NCI-H2029 (cell line): ENCODE results near the gene SLC25A30.

Source experiments
- DNase-seq: peaks from one replicate; lab custom pipeline; 2025; lab: John Stamatoyannopoulos, UW

Gene SLC25A30

GRCh38 chr13:45417790-45418534, at the start of gene SLC25A30:
Gene SLC25A30, minus strand, starts transcription at chr13:45418373. Its CDS starts 6,948 bp downstream, at chr13:45411425.
- peak; percentile 71 for DNase-seq

DNA sequence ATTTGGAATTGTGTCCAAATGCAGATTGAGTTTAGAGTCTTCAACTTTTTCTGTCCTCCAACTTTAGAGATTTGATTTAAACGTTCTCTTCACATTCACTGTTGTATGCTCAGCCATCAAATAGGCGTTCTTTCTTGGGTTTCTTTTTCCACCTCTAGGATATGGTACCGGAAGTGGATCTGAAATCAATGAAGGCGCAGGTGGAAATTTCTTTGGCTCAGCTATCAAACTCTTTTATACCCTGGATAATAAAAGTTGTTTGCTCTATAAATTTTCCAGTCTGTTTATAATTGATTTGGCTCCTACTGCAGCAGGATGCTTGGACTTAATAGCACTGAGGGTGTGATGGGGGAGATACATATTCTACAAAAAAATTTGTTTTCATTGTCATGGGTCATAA, 48.2 kb upstream of the SLC25A30 start:
- no peak for DNase-seq

GRCh38 chr13:45464687-45465453, 46.7 kb upstream of the SLC25A30 start, which contains the start of gene COG3:
Gene COG3, plus strand, starts transcription at chr13:45464939. Its CDS starts 98 bp downstream, at chr13:45465037.
- DNase-seq = peak; percentile 92

DNA sequence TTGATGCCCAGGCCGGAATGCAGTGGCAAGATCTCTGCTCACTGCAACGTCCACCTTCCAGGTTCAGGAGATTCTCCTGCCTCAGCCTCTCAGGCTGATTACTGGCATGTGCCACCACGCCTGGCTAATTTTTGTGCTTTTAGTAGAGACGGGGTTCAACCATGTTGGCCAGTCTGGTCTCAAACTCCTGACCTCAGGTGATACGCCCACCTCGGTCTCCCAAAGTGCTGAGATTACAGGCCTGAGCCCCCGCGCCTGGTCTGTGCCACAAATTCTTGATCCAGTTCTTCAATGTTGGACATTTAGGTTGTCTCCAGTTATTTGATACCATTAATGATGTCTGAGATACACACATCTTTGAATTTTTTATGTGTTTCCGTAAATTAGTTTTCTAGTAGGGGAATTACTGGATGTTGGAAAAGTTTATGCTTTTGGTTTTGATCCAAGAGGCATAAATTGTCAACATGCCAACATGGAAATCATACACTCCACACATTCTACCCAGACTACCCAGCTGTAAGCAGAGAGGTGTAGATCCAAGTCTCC, 46.0 kb upstream of the SLC25A30 start:
- DNase-seq = no peak

GRCh38 chr13:45456196-45456972, 38.2 kb upstream of the SLC25A30 start:
- DNase-seq = no peak

GRCh38 chr13:45454204-45454603, 36.0 kb upstream of the SLC25A30 start:
- DNase-seq = no peak

- no peak for DNase-seq
These were observed 33.1 kb upstream of the SLC25A30 start for GRCh38 chr13:45451282-45451681.

- DNase-seq = no peak
These were observed 30.9 kb upstream of the SLC25A30 start for GRCh38 chr13:45448965-45449559.

- no peak for DNase-seq
These were observed 29.0 kb upstream of the SLC25A30 start for GRCh38 chr13:45447050-45447661.

DNA sequence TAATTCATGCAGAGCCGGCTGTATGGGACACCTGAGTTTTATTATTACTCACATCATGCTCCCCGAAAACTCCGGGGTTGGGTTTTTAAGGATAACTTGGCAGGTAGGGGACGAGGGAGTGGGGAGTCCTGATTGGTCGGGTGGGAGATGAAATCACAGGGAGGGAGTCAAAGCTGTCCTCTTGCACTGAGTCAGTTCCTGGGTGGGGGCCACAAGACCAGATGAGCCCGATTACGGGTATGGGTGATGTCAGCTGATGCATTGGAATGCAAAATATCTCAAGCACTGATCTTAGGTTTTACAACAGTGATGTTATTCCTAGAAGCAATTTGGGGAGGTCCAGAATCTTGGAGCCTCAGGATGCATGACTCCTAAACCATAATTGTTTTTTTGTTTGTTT, 28.0 kb upstream of the SLC25A30 start:
- DNase-seq = no peak

DNA sequence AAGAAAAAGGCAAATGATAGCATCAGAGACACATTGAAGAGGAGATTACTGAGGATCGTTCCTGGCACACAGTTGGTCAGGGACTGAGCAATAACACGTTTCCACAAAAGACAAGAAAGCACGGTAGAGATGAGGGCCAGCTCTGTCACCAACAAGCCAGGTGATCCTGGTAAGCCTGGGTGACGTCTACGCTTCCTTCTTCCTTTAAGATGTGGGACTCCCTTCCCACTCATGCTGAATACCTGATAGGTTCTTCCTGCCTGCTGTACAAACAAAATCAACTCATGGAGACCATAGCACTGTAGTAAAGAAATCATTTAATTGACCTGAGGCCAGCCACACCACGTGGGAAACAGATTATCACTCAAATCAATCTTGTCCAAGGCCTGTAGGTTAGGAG, 26.9 kb upstream of the SLC25A30 start:
- no peak for DNase-seq

- DNase-seq = no peak
These were observed 23.5 kb upstream of the SLC25A30 start for GRCh38 chr13:45441633-45442032.

DNA sequence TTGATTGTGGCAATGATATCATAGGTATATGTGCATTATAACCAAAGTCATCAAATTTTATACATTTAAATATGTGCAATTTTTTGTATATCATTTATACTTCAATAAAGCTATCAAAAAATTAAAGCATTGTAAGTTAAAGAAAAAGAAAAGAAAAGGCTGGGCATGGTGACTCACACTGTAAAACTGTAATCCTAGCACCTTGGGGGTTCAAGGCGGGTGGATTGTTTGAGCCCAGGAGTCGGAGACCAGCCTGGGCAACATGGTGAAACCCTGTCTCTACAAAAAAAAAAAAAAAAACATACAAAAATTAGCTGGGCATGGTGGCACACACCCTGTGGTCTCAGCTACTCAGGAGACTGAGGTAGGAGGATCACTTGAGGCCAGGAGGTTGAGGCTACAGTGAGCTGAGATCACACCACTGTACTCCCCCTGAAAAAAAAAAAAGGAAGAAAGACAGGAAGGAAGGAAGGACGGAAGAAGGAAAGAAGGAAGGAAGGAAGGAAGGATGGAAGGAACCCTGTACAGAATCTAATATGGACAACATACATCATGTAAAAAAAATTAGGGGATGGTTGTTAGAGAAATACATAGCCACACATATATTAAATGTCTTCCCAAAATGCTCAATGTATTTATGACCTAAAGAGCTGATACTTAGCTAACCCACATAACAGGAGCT, 21.7 kb upstream of the SLC25A30 start:
- no peak for DNase-seq

DNA sequence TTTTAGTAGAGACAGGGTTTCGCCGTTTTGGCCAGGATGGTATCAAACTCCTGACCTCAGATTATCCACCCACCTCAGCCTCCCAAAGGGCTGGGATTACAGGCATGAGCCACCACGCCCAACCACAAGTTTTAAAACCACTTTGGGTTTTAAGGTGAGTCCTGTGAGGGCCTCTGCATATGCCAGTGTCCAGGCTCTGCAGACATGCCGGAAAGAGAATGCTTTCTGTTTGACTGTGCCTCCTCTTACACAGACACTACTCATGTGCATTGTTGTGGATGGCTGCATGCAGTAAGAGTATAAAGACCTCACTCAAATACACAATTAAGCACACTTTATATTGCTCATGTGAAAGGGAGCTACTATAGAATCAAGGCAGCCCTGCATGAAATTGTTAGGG, 20.8 kb upstream of the SLC25A30 start:
- no peak for DNase-seq

- no peak for DNase-seq
These were observed 19.8 kb upstream of the SLC25A30 start for GRCh38 chr13:45437947-45438346.

- DNase-seq = no peak
These were observed 18.8 kb upstream of the SLC25A30 start for GRCh38 chr13:45436953-45437352.

- DNase-seq = no peak
These were observed 18.2 kb upstream of the SLC25A30 start for GRCh38 chr13:45436332-45436731.

DNA sequence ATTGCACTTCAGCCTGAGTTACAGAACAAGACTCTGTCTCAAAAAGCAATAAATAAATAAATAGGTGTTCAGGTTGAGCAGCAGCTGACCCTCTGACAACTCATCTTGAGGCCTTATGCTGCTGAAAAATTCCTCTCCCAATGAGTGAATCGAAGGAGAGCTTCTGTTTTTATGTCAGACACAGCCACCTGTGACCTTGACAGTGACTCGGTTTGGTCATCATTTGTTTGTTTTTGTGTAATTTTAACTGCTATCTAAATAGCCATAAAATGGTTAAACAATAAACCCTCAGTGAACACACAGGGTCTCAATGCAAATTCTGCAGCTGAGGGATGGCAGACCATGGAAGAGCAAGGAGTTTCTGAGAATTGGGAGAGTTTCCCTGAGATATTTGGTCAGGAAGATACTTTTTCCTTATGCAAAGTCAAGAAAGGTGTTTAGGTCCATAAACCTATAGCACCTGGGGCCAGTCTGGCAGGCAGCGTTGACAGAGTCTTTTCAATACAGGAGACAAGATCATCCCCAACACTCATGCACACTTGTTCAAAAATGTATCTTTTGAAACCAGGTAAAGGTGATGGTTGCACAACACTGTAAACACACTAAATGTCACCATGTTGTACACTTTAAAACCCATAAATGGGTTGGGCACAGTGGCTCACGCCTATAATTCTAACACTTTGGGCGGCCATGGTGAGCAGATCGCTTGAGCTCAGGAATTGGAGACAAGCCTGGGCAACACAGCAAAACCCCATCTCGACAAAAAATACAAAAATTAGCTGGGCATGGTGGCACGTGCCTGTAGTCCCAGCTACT, 16.6 kb upstream of the SLC25A30 start:
- no peak for DNase-seq

- no peak for DNase-seq
These were observed 15.2 kb upstream of the SLC25A30 start for GRCh38 chr13:45433381-45433790.
